Activated CD4-positive, CD25-positive, alpha-beta regulatory T cell treated with anti-CD3 and anti-CD28 coated beads, Interleukin-2, amount 50 U/mL, for 72 hours (primary cell): ENCODE measurements around the gene PILRA.
"Not testable (repeated sequence)": the region's sequence is repeated elsewhere in the genome, so short reads cannot be mapped to it uniquely, and the experiment has no call there.

Source experiments
- DNase-seq: peaks from one replicate; pipeline ENCODE4 v3.0.0; 2021

Gene PILRA

DNA sequence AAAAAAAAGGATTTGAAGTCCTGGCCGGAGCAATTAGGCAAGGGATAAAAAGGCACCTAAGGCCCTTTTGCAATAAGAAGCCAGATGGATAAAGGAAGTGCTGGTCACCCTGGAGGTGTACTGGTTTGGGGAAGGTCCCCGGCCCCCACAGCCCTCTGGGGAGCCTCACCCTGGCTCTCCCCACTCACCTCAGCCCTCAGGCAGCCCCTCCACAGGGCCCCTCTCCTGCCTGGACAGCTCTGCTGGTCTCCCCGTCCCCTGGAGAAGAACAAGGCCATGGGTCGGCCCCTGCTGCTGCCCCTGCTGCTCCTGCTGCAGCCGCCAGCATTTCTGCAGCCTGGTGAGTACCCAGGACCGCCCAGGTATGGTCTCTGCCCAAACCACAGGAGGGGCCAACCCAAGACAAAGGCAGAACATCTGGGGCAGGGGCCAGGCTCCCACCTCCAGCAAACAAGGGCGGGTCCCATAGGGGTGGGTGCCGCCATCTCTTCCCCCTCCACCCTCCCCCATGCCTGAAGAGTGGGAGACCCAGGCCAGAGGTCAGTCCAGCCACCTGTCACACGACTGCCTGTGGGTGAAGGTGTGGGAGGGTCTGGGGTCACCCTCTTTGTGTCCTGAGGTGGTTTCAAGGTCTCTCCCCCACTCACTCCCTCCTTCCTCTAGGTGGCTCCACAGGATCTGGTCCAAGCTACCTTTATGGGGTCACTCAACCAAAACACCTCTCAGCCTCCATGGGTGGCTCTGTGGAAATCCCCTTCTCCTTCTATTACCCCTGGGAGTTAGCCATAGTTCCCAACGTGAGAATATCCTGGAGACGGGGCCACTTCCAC lies 15.0 kb upstream of the PILRA start, which contains the start of gene PILRB:
TSS of gene PILRB (plus strand) at position 91 of the 830 bp plus-strand sequence. CDS start at position 277, 186 bp downstream.
- no peak for DNase-seq

- DNase-seq, result no peak
Observed at GRCh38 chr7:100358857-100359212, 14.5 kb upstream of the PILRA start.

- no peak for DNase-seq
Observed at GRCh38 chr7:100360135-100360854, 13.0 kb upstream of the PILRA start.

- no peak for DNase-seq
Observed at GRCh38 chr7:100363098-100363497, 10.2 kb upstream of the PILRA start.

DNA sequence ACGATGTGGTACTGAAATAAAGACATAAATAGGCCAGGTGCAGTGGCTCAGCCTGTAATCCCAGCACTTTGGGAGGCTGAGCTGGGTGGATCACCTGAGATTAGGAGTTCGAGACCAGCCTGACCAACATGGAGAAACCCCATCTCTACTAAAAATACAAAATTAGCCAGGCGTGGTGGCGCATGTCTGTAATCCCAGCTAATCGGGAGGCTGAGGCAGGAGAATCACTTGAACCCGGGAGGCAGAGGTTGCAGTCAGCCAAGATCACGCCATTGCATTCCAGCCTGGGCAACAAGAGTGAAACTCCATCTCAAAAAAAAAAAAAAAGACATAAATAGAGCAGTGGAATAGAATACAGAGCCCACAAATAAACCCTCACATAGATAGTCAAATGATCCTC lies 9.5 kb upstream of the PILRA start:
- DNase-seq, result not testable (repeated sequence)

DNA sequence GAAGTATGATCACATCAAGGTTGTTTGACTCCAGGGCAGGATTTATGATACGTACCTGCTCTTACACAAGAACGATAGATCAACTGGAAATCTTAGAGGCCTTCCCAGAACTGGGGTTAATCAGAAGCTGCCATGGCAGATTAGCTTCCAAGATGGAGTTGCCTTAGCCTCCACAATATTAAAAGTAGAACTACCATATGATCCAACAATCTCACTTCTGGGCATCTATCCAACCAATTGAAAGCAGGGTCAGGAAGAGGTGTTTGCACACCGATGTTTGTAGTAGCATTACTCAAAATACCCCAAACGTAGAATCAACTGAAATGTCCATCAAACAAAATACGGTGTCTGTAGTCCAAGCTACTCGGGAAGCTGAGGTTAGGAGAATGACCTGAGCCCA lies 8.8 kb upstream of the PILRA start:
- no peak for DNase-seq

DNA sequence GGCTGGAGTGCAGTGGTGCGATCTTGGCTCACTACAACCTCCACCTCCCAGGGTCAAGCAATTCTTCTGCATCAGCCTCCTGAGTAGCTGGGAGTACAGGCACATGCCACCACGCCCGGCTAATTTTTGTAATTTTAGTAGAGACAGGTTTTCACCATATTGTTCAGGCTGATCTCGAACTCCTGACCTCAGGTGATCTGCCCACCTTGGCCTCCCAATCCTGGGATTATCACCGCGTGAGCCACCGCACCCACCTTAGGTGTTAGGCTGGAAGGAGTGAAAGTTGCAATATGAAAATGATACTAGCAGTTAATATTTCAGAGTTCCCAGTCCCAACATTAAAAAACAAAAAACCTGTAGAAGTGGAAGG lies 7.3 kb upstream of the PILRA start:
- DNase-seq, result not testable (repeated sequence)

DNA sequence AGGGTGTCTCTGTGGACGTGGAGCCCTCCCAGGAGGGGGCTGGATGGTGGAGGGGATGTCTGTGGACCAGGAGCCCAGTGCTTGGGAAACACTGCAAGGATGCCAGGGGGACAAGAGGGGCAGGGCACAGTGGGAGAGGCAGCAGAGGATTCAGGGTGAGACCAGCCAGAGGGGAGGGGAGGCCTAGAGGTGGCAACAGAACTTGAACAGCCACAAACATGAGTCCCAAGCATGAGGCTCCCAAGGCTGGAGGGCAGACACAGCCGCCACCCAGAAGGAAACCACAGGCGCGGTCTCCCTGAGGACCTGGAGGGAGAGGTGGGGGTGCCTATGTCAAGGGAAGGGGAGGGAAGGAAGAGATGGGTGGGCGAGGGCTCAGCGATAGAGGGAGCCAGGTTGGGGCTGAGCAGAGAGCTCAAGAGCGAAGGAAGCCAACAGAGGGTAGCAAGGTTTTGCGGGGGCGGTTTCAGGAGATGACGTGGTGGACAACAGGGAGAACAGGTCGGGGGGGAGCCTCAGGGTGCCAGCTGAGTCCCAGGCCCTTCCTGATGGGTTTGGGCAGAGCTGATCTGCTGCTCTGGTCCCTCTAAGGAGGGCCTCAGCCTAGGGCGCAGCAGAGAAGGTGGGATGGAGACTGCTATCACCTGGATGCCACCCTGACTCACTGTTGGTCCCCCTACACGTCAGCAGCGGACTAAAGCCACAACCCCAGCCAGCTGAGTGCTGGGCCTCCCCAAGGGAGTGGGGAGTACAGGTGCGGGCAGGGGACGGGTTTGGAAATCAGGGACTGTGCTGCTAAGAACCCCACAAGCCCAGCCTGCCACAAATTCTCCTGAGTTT lies 6.7 kb upstream of the PILRA start:
- no peak for DNase-seq

GRCh38 chr7:100367251-100367620 lies 6.1 kb upstream of the PILRA start:
- no peak for DNase-seq

DNA sequence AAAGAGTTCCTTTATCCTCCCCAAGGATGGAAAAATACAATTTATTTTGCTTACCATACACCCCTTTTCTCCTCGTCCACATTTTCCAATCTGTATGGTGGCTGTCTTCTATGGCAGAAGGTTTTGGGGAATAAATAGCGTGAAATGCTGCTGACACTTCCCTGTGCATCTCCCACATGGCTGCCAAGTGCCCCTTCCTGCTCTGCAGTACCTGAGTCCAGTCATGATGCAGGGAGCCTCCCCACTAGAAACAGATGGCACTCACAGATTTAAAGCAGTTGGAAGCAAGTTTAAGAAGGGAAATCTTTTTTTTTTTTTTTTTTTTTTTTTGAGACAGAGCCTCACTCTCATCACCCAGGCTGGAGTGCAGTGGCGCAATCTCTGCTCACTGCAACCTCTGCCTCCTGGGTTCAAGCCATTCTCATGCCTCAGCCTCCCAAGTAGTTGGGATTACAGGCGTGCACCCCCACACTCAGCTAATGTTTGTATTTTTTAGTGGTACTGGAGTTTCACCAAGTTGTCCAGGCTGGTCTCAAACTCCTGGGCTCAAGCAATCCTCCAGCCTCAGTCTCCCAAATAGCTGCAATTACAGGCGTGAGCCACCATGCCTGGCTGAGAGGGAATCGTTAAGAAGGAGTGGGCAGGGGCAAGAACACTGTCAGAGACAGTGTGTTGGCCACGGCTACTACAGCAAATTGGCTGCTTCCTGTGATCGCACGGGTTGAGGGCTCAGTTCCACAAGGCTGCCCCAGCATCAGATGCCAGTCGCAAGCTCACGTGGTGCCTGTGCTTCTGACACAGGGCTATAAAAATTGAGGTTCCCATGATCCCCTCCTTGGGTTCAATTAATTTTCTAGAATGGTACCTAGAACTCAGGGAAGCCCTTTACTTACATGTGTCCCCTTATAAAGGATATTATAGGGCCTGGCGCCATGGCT lies 5.3 kb upstream of the PILRA start:
- DNase-seq, result no peak

GRCh38 chr7:100369105-100369504 lies 4.2 kb upstream of the PILRA start:
- DNase-seq, result no peak

DNA sequence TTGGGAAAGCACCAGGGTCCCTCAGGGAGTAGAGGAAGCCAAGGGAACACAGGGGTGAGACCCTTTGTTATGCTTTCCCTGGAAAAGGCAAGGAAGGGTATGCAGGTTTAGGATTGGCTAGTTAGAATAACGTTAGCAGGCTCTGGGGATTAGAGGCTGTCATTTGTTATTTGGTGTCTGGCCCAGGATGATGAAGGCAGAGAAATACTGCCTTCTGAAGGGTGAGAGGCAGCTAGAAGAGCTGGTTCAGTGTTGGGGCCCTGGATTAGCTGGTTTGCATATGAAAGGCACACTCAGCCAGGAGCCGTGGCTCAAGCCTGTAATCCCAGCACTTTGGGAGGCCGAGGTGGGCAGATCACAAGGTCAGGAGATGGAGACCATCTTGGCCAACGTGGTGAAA lies 3.0 kb upstream of the PILRA start:
- no peak for DNase-seq

DNA sequence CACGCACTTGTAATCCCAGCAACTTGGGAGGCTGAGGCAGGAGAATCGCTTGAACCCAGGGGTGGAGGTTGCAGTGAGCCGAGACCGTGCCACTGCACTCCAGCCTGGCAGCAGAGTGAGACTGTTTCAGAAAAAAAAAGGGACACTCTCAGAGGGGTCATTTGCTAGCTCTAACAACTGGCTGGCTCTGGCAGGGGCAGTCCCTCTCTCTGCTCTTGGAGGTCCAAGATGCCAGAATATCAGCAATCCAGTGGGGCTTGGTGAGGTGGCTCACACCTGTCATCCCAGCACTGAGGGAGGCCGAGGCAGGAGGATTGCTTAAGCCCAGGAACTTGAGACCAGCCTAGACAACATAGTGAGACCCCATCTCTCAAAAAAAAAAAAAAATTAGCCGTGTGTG lies 2.5 kb upstream of the PILRA start:
- DNase-seq, result no peak

DNA sequence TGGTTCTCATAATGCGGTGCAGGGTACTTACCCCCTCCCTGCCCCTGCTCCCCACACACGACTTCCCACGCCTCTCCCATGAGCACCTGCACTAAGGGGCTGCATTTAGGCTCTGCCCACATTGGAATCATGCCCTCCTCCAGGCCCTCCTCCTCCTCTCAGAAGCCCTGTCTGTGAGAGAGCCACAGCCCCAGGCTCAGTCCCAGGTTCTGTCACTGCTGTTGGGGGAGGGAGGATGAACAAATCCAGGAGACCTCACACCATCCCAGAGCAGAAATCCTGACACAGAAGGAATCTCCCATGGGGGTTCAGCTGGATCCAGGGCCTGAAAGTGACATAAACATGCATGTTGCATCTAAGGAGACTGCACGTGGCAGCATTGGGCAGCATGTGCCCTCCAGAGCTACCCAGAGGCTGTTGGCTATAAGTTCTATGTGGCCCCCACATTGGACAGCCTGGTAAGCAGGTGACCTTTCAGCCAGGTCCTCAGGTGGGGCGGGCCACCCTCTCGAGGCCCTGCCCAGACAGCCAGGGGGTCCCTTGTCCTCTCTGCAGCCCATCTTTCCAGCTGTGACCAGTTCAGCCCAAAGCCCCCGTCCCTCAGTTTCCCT lies 1.6 kb upstream of the PILRA start:
- no peak for DNase-seq

- no peak for DNase-seq
Observed at GRCh38 chr7:100372256-100372655, 1.0 kb upstream of the PILRA start.

DNA sequence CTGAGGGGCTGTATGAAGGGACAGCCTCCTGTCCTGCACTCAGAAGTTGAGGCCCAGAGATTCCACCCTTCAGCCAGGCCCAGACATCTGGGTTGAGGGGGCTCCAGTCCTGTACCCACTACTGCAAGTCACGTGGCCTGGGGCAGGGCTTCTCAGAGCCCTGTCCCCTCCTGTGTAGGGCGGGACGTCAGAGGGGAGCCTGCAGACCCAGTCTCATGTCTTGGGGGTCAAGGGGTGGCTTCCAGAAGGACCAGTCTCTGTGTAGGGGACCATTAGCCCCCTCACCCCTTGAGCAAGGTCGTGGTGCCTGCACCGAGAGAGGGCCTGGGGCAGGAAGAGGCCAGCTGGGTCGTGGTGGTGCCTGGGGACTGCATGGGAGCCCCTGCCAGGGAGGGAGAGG lies 593 bp upstream of the PILRA start:
- DNase-seq, result no peak

GRCh38 chr7:100373870-100374598 lies 747 bp downstream of the PILRA start:
- DNase-seq, result peak; percentile 23

DNA sequence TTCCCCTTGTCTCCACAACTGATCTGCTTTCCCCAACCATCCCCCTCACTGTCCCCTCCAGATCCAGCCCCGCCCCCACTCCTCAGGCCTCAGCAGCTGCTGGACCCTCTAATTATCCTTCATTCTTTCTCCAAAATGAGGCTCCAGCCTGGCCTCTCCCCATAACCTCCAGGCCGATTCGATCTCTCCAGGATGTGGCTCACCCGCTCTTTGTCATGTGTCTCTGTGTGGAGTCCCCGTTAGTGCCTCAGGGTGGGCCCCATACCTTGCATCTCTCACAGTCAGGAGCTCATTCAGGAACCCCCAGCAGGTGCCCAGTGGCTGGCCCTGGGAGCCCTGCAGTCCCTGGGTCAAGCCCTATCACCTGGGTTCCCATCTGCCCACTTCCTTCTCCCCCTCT lies 1.3 kb downstream of the PILRA start:
- DNase-seq, result peak; percentile 3

DNA sequence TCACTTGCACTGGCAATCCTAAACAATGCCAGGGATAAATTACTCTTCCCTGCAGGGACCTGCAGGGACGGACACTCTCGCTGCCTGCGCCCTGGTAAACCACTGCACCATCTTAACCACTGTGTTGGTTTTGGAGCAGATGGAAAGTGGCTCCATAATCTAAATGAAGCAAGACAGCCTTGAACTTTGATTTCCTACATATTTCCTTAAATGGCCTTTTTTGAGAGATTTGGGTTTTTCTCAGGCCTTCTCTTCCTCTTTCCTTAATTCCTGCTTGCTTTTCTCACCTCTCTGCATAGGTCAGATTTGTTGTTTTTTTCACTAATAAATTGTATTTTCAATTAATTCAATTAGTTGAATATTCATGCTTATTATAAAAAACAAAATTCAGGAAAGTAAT lies 2.8 kb downstream of the PILRA start:
- peak; percentile 3 for DNase-seq

DNA sequence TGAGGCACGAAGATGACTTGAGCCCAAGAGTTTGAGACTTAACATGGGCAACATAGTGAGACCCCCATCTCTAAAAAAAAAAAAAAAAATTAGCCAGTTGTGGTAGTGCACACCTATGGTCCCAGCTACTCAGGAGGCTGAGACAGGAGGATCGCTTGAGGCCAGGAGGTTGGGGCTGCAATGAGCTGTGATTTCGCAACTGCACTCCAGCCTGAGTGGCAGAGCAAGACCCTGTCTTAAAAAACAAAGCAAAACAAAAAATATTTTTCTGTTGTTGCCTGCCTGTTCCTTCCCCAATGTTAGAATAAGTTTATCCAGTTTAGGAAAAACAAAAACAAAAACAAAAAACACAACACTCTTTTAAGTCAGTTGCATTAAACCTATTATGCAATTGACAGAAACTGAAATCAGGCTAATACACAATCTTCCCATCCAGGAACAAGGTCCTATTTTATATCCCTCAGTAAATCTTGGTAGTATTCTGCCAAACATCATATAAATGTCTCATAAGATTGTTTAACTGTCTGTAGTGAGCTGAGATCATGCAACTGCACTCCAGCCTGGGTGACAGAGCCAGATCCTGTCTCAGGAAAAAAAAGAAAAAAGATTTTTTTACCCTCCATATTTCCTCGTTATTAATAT lies 4.9 kb downstream of the PILRA start:
- no peak for DNase-seq

DNA sequence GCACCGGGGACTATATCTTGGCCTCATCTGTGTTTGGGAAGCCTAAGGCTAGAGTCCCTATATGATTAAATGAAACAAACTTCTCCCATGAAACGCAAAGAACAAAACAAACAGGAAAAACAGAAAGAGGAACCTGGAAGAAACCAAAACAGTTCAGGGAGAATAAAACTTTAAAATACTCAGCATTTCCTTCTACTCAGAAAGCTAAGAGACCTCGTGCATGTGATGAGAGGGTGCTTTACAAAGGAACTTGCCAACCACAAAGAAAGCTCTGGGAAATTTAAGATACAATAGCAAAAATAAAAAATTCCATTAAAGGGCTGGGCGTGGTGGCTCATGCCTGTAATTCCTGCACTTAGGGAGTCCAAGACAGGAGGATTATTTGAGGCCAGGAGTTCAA lies 6.9 kb downstream of the PILRA start:
- DNase-seq, result no peak
